Loucy (cell line): ENCODE results near the gene KLK8.

Source experiments
- H2AFZ ChIP-seq: fragments of 200-600 bp; sonication (generic); 2 replicates; pipeline ENCODE4 v1.6.0; 2016; ENCODE audit warnings: antibody characterized with exemption, mild to moderate bottlenecking, low read length, moderate library complexity
- H3F3A ChIP-seq: fragments of 200-600 bp; 2 replicates; pipeline ENCODE4 v1.6.0; 2016; ENCODE audit warnings: antibody characterized with exemption, low read depth, mild to moderate bottlenecking
- H3K27me3 ChIP-seq: fragments of 200-600 bp; sonication (generic); 2 replicates; pipeline ENCODE4 v1.6.1; 2014; ENCODE audit warnings: low read length, mild to moderate bottlenecking; ENCODE audit not compliant: insufficient read depth, poor library complexity, severe bottlenecking
- H3K36me3 ChIP-seq: fragments of 200-600 bp; sonication (generic); 2 replicates; pipeline ENCODE4 v1.6.1; 2016; ENCODE audit warnings: low read length; ENCODE audit not compliant: insufficient read depth
- H3K4me1 ChIP-seq: fragments of 200-600 bp; sonication (generic); 2 replicates; pipeline ENCODE4 v1.5.1; 2014; ENCODE audit warnings: low read length, mild to moderate bottlenecking; ENCODE audit not compliant: insufficient read depth, poor library complexity, severe bottlenecking
- H3K4me2 ChIP-seq: fragments of 200-600 bp; sonication (generic); 2 replicates; pipeline ENCODE4 v1.6.0; 2014; ENCODE audit warnings: antibody characterized with exemption, low read length, low read depth, mild to moderate bottlenecking; ENCODE audit not compliant: poor library complexity, severe bottlenecking
- H3K4me3 ChIP-seq: fragments of 200-600 bp; sonication (generic); 2 replicates; pipeline ENCODE4 v1.5.1; 2014; ENCODE audit warnings: low read length, mild to moderate bottlenecking, mixed read lengths; ENCODE audit not compliant: poor library complexity, severe bottlenecking
- H3K79me2 ChIP-seq: fragments of 200-600 bp; sonication (generic); 2 replicates; pipeline ENCODE4 v1.6.1; 2014; ENCODE audit warnings: low read length; ENCODE audit not compliant: insufficient read depth
- H3K9ac ChIP-seq: fragments of 200-600 bp; sonication (generic); 2 replicates; pipeline ENCODE4 v1.6.0; 2014; ENCODE audit warnings: mild to moderate bottlenecking, low read depth, low read length, moderate library complexity; ENCODE audit not compliant: poor library complexity, severe bottlenecking
- H3K9me2 ChIP-seq: fragments of 200-600 bp; sonication (generic); replicated peaks from 2 replicates; pipeline ENCODE4 v1.6.1; 2016; ENCODE audit warnings: low read depth, low read length, mixed read lengths
- H3K9me3 ChIP-seq: fragments of 200-600 bp; sonication (generic); 2 replicates; pipeline ENCODE4 v1.6.1; 2014; ENCODE audit warnings: mild to moderate bottlenecking, antibody characterized with exemption, low read length, low read depth; ENCODE audit not compliant: insufficient read depth
- H4K20me1 ChIP-seq: fragments of 200-600 bp; sonication (generic); 2 replicates; pipeline ENCODE4 v1.6.0; 2014; ENCODE audit warnings: antibody characterized with exemption, low read length, mild to moderate bottlenecking; ENCODE audit not compliant: insufficient read depth, poor library complexity, severe bottlenecking
- EZH2phosphoT487 ChIP-seq: fragments of 200-600 bp; IDR thresholded peaks from 2 replicates; pipeline ENCODE4 v1.6.1; 2018; ENCODE audit warnings: antibody characterized with exemption, mild to moderate bottlenecking, moderate library complexity, borderline replicate concordance
- TF ChIP-seq, protein P1 (sequence below): fragments of 200-600 bp; sonication (generic); conservative IDR thresholded peaks from 2 replicates; pipeline ENCODE4 v1.5.1; 2014; ENCODE audit warnings: mild to moderate bottlenecking, antibody characterized with exemption, low read length

KLK8 gene

DNA sequence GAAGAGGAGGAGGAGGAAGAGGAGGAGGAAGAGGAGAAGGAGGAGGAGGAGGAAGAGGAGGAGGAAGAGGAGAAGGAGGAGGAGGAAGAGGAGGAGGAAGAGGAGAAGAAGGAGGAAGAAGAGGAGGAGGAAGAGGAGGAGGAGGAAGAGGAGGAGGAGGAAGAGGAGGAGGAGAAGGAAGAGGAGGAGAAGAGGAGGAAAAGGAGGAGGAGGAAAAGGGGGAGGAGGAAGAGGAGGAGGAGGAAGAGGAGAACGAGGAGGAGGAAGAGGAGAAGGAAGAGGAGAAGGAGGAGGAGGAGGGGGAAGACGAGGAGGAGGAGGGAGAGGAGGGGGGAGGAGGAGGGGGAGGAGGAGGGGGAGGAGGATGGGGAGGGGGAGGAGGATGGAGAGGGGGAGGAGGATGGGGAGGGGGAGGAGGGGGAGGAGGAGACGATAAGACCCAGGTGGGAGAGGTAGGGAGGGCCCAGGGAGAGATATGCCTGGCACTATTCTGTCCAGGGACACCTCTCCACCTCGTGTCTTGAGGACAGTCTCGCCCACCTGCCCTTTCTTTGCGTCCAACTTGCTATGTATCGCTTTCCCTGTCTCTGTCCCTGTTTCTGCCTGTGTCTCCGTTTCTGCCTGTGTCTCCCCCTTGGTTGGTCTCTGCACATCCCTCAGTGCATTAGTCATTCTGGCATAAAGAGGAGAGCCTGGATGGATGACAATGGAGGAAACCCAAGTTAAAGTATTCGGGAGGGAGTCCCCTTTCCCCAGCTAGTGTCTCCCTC is 41.5 kb downstream of the KLK8 start:
- Histone ChIP-seq H3K4me3 (no peak overlapping the region), H3K9me3 (no peaks in the 10 kb centered on the region; the same call in 1 of the 2 replicates), H2AFZ (no peak overlapping the region), H4K20me1 (no peaks in the 10 kb centered on the region), H3F3A (no peaks in the 10 kb centered on the region), H3K79me2 (no peaks in the 10 kb centered on the region), H3K4me2 (no peak overlapping the region), H3K9ac (no peak overlapping the region), H3K9me2 (no peaks in the 10 kb centered on the region), H3K36me3 (no peaks in the 10 kb centered on the region), H3K4me1 (no peaks in the 10 kb centered on the region), H3K27me3 (no peaks in the 10 kb centered on the region)
- TF ChIP-seq, protein P1, sequence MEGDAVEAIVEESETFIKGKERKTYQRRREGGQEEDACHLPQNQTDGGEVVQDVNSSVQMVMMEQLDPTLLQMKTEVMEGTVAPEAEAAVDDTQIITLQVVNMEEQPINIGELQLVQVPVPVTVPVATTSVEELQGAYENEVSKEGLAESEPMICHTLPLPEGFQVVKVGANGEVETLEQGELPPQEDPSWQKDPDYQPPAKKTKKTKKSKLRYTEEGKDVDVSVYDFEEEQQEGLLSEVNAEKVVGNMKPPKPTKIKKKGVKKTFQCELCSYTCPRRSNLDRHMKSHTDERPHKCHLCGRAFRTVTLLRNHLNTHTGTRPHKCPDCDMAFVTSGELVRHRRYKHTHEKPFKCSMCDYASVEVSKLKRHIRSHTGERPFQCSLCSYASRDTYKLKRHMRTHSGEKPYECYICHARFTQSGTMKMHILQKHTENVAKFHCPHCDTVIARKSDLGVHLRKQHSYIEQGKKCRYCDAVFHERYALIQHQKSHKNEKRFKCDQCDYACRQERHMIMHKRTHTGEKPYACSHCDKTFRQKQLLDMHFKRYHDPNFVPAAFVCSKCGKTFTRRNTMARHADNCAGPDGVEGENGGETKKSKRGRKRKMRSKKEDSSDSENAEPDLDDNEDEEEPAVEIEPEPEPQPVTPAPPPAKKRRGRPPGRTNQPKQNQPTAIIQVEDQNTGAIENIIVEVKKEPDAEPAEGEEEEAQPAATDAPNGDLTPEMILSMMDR, result no peak
- no peak for TF ChIP-seq EZH2phosphoT487

DNA sequence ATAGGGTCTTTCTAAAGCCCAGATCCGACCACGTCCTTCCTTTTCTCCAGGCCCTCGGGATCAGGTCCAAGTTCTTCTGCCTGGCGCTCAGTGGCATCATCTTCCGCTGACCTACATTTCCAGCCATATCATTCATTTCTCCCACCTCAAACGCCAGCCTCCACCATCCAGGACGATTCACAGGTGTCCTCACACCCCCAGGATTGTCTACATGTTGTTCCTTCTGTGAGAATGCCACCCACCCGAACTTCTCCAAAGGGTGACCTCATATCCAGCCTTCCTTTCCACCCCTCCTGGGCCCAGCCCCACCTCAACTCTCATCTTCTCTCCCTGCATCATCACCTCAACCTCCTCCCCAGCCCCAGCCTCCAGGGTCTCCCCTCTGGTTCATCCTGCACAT is 43.8 kb downstream of the KLK8 start:
- Histone ChIP-seq H3K36me3 (no peaks in the 10 kb centered on the region), H3K4me1 (no peaks in the 10 kb centered on the region), H3K9me2 (no peaks in the 10 kb centered on the region), H3K9me3 (no peaks in the 10 kb centered on the region; the same call in 1 of the 2 replicates), H2AFZ (no peak overlapping the region), H3K9ac (no peak overlapping the region), H3K4me2 (no peak overlapping the region), H3K4me3 (no peak overlapping the region), H3K27me3 (no peaks in the 10 kb centered on the region), H3F3A (no peaks in the 10 kb centered on the region), H4K20me1 (no peaks in the 10 kb centered on the region), H3K79me2 (no peaks in the 10 kb centered on the region)
- no peak for TF ChIP-seq EZH2phosphoT487
- TF ChIP-seq, protein P1, result no peak

DNA sequence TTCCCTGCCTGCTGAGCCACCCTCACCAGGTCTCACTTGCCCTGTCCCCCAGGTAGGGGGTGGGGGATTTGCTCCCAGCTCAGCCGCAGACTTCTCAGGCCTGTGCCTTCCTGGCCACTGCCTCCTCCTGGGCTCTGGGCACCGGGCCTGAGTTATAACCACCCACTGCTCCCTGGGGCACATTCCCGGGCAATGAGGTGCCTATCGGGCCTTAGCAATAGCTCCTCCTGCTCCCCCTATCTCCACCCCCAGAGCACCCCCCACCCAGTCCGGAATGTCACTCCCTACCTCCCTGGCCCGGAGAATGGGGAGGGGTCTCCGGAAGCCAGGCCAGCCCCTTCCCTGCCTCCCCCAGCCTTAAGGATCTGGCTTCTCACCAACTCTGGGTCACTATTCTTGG is 48.5 kb downstream of the KLK8 start, which contains the start of gene KLK5:
KLK5 (minus strand) TSS at position 129 of the 400 bp plus-strand sequence. CDS start 381 bp downstream, outside the sequence.
- no peak for TF ChIP-seq EZH2phosphoT487
- TF ChIP-seq, protein P1, result no peak
- Histone ChIP-seq H3K9ac (no peak within 1 kb of the TSS), H3K9me2 (no peaks in the 10 kb centered on the region), H3K9me3 (no peaks in the 10 kb centered on the region; the same call in 1 of the 2 replicates), H3K79me2 (no peaks in the 10 kb centered on the region), H3K4me1 (no peaks in the 10 kb centered on the region), H3K27me3 (no peaks in the 10 kb centered on the region), H3F3A (no peaks in the 10 kb centered on the region), H3K36me3 (no peaks in the 10 kb centered on the region), H2AFZ (no peak within 1 kb of the TSS), H3K4me2 (no peak within 1 kb of the TSS), H4K20me1 (no peaks in the 10 kb centered on the region), H3K4me3 (no peak within 1 kb of the TSS)
